ENCODE data around the gene SEMA3E.

Gene SEMA3E

DNA sequence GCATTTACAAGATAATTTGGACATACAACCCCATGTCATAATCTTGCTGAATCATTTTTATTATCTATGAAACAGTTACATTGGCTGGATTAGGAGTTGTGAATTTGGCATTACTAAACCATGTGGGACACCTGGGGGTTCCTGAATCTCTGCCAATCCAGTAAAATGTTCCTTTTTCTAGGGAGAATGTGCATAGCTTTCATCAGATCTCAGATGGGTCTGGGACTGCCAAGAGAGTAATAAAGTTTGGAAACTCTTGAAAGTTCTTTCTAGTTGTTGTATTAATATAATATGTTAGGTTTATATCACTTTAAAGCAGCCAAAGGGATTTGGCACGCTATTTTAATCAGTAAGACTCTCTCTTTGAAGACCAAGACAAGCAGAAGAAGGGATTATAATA, 62.7 kb downstream of the SEMA3E start:
- no peak overlapping the region for H3K23ac ChIP-seq (ENCODE audit: low read length in 2 of 2)
- H2AFZ ChIP-seq (ENCODE audit: low read depth, low read length) = no peak overlapping the region
- no peak overlapping the region for H3K4me2 ChIP-seq (ENCODE audit: low read length, poor library complexity, severe bottlenecking)
- H2BK12ac ChIP-seq (ENCODE audit: low read length in 2 of 2) = no peak overlapping the region
- H3K4me1 ChIP-seq (ENCODE audit: control insufficient read depth, insufficient read depth, low read depth, low read length) = no peaks in the 10 kb centered on the region
- no peak overlapping the region for H4K91ac ChIP-seq (ENCODE audit: low read length)
- no peak overlapping the region for H3K18ac ChIP-seq (ENCODE audit: low read depth in 1 of 2, low read length in 2 of 2)
- no peak overlapping the region for H2BK15ac ChIP-seq (ENCODE audit: low read depth, poor library complexity, severe bottlenecking)
- no peaks in the 10 kb centered on the region for H3K36me3 ChIP-seq (ENCODE audit: control insufficient read depth in 1 of 2, insufficient read depth in 2 of 2, low read depth in 1 of 2, low read length in 2 of 2)
- H3K4me3 ChIP-seq (ENCODE audit: insufficient read depth in 1 of 2, low read depth in 1 of 2, low read length in 2 of 2) = no peak overlapping the region
- no peak overlapping the region for H2BK5ac ChIP-seq (ENCODE audit: low read depth, low read length, poor library complexity, severe bottlenecking)
- DNase-seq = no peak
- no peak overlapping the region for H2BK120ac ChIP-seq (ENCODE audit: low read depth, low read length)
- no peaks in the 10 kb centered on the region for H3K79me1 ChIP-seq (replicated peaks; ENCODE audit: low read length, poor library complexity, severe bottlenecking)
- H3K9ac ChIP-seq (ENCODE audit: low read length) = peak overlapping the region; percentile 67
- no peak overlapping the region for H3K27ac ChIP-seq (ENCODE audit: low read length, poor library complexity, severe bottlenecking)
- H4K8ac ChIP-seq (ENCODE audit: low read length) = no peak overlapping the region
- no peak overlapping the region for H3K4ac ChIP-seq (ENCODE audit: low read depth in 1 of 2, low read length in 2 of 2)
- H3K14ac ChIP-seq (ENCODE audit: low read length in 2 of 2) = no peak overlapping the region
- no CpG with 5 or more reads among the region's 1 CpG for WGBS
- no peaks in the 10 kb centered on the region for H3K27me3 ChIP-seq (ENCODE audit: control insufficient read depth in 1 of 2, insufficient read depth in 1 of 2, low read length in 2 of 2)
- H2AK5ac ChIP-seq (ENCODE audit: low read length, severe bottlenecking) = no peak overlapping the region
- no peaks in the 10 kb centered on the region for H3K9me3 ChIP-seq (ENCODE audit: control insufficient read depth, low read length)

DNA sequence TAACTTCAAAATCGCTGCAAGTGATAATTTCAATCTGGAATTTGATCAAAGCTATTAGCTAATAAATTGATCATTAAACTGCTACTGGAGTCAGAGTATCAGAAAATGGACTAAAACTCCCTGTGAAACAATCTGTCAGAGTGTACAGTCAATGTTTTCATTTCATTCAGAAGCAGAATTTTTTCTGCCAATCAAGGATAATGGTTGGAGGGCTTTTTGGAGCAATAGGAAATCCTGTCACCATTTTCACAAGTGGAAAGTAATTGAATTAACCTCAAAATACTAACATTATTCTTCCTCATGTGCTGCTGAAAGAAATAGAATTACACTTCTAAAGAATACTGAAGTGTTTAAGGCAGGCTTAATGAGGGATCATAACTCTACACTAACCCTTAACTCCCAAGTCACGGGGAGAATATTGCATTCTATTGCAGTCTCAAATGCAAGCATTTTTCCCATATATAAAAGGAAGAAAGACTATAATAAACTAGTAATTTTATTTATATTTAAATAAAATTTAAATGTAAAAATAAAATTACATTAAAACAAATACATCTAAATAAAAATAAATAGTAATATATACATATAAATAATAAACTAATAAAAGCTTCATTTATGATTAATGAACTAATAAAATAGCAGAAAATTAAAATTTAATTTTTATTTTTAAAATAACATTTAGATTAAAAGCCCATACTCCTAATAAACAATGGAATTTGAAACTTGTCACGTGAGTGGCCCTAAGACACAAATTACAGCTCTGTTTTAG, 67.1 kb downstream of the SEMA3E start:
- no peaks in the 10 kb centered on the region for H3K4me1 ChIP-seq (ENCODE audit: control insufficient read depth, insufficient read depth, low read depth, low read length)
- no peak overlapping the region for H2BK120ac ChIP-seq (ENCODE audit: low read depth, low read length)

DNA sequence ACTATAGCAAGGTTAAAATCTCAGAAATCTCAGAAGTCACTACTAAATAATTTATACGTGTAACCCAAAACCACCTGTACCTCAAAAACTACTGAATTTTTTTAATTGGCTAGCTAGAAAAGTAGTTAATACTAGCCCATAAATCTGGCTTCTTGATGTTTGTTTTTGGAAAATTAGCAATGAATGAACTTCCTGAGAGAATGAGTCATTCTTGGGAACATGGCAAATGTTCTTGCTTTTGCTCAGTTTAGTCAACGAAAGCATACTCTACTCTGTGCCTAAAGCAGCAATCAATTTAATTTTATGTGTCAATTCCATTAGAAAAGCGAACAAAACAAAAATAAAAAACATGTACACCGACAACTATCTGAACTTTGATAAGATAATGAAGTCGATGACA, 69.2 kb downstream of the SEMA3E start:
- no peaks in the 10 kb centered on the region for H3K9me3 ChIP-seq (ENCODE audit: control insufficient read depth, low read length)
- H2AK5ac ChIP-seq (ENCODE audit: low read length, severe bottlenecking) = no peak overlapping the region
- no peak overlapping the region for H3K14ac ChIP-seq (ENCODE audit: low read length in 2 of 2)
- H3K18ac ChIP-seq (ENCODE audit: low read depth in 1 of 2, low read length in 2 of 2) = no peak overlapping the region
- H2BK12ac ChIP-seq (ENCODE audit: low read length in 2 of 2) = no peak overlapping the region
- H2BK15ac ChIP-seq (ENCODE audit: low read depth, poor library complexity, severe bottlenecking) = no peak overlapping the region
- no peak overlapping the region for H3K9ac ChIP-seq (ENCODE audit: low read length)
- no peak overlapping the region for H4K8ac ChIP-seq (ENCODE audit: low read length)
- H3K4ac ChIP-seq (ENCODE audit: low read depth in 1 of 2, low read length in 2 of 2) = no peak overlapping the region
- H3K79me1 ChIP-seq (replicated peaks; ENCODE audit: low read length, poor library complexity, severe bottlenecking) = no peaks in the 10 kb centered on the region
- H3K27me3 ChIP-seq (ENCODE audit: control insufficient read depth in 1 of 2, insufficient read depth in 1 of 2, low read length in 2 of 2) = no peaks in the 10 kb centered on the region
- H3K4me1 ChIP-seq (ENCODE audit: control insufficient read depth, insufficient read depth, low read depth, low read length) = no peaks in the 10 kb centered on the region
- no peak overlapping the region for H3K4me3 ChIP-seq (ENCODE audit: insufficient read depth in 1 of 2, low read depth in 1 of 2, low read length in 2 of 2)
- no peak overlapping the region for H2BK5ac ChIP-seq (ENCODE audit: low read depth, low read length, poor library complexity, severe bottlenecking)
- no peak overlapping the region for H3K23ac ChIP-seq (ENCODE audit: low read length in 2 of 2)
- H3K36me3 ChIP-seq (ENCODE audit: control insufficient read depth in 1 of 2, insufficient read depth in 2 of 2, low read depth in 1 of 2, low read length in 2 of 2) = no peaks in the 10 kb centered on the region
- no peak overlapping the region for H3K4me2 ChIP-seq (ENCODE audit: low read length, poor library complexity, severe bottlenecking)
- H3K27ac ChIP-seq (ENCODE audit: low read length, poor library complexity, severe bottlenecking) = no peak overlapping the region
- WGBS = 62% methylated on average over 4 of the region's 5 CpGs
- H2BK120ac ChIP-seq (ENCODE audit: low read depth, low read length) = no peak overlapping the region
- peak; percentile 27 for DNase-seq
- no peak overlapping the region for H4K91ac ChIP-seq (ENCODE audit: low read length)
- no peak overlapping the region for H2AFZ ChIP-seq (ENCODE audit: low read depth, low read length)

More for the DNA sequence above, 67.1 kb downstream of the SEMA3E start:
- 80% methylated on average over 2 of the region's 3 CpGs for WGBS
- Histone ChIP-seq H2AK5ac (ENCODE audit: low read length, severe bottlenecking) (no peak overlapping the region), H4K91ac (ENCODE audit: low read length) (no peak overlapping the region), H2BK15ac (ENCODE audit: low read depth, poor library complexity, severe bottlenecking) (no peak overlapping the region), H2BK12ac (ENCODE audit: low read length in 2 of 2) (no peak overlapping the region), H3K14ac (ENCODE audit: low read length in 2 of 2) (no peak overlapping the region), H4K8ac (ENCODE audit: low read length) (no peak overlapping the region), H3K4me2 (ENCODE audit: low read length, poor library complexity, severe bottlenecking) (no peak overlapping the region), H3K27ac (ENCODE audit: low read length, poor library complexity, severe bottlenecking) (no peak overlapping the region), H3K23ac (ENCODE audit: low read length in 2 of 2) (no peak overlapping the region), H3K79me1 (replicated peaks; ENCODE audit: low read length, poor library complexity, severe bottlenecking) (no peaks in the 10 kb centered on the region), H2AFZ (ENCODE audit: low read depth, low read length) (no peak overlapping the region), H2BK5ac (ENCODE audit: low read depth, low read length, poor library complexity, severe bottlenecking) (no peak overlapping the region), H3K9ac (ENCODE audit: low read length) (no peak overlapping the region), H3K18ac (ENCODE audit: low read depth in 1 of 2, low read length in 2 of 2) (no peak overlapping the region), H3K36me3 (ENCODE audit: control insufficient read depth in 1 of 2, insufficient read depth in 2 of 2, low read depth in 1 of 2, low read length in 2 of 2) (no peaks in the 10 kb centered on the region), H3K9me3 (ENCODE audit: control insufficient read depth, low read length) (no peaks in the 10 kb centered on the region), H3K27me3 (ENCODE audit: control insufficient read depth in 1 of 2, insufficient read depth in 1 of 2, low read length in 2 of 2) (no peaks in the 10 kb centered on the region), H3K4me3 (ENCODE audit: insufficient read depth in 1 of 2, low read depth in 1 of 2, low read length in 2 of 2) (no peak overlapping the region), H3K4ac (ENCODE audit: low read depth in 1 of 2, low read length in 2 of 2) (no peak overlapping the region)
- no peak for DNase-seq

DNA sequence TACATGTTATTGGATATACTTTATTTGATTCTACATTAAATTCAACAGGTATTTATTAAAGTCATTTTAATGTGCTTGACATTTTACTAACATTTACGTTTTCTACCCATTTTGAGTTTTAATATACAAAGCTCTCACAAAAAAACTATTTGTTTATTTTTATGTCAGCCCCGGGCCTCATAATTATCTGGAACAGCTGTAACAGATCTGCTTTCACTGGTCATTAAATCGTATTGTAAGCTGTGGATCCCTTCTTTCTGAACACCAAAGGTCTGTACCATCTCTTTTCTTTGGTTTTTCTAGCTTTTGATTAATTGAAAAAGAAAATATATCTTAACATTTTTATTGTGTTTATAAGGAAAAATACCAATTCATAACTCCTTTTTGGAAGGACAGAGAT, 73.5 kb downstream of the SEMA3E start:
- no peak overlapping the region for H2BK120ac ChIP-seq (ENCODE audit: low read depth, low read length)
- no peak overlapping the region for H4K8ac ChIP-seq (ENCODE audit: low read length)
- H2BK15ac ChIP-seq (ENCODE audit: low read depth, poor library complexity, severe bottlenecking) = no peak overlapping the region
- no peak overlapping the region for H2AFZ ChIP-seq (ENCODE audit: low read depth, low read length)
- H3K4me1 ChIP-seq (ENCODE audit: control insufficient read depth, insufficient read depth, low read depth, low read length) = no peaks in the 10 kb centered on the region
- no peaks in the 10 kb centered on the region for H3K79me1 ChIP-seq (replicated peaks; ENCODE audit: low read length, poor library complexity, severe bottlenecking)
- H3K4me2 ChIP-seq (ENCODE audit: low read length, poor library complexity, severe bottlenecking) = no peak overlapping the region
- H3K23ac ChIP-seq (ENCODE audit: low read length in 2 of 2) = no peak overlapping the region
- H3K36me3 ChIP-seq (ENCODE audit: control insufficient read depth in 1 of 2, insufficient read depth in 2 of 2, low read depth in 1 of 2, low read length in 2 of 2) = no peaks in the 10 kb centered on the region
- no peak overlapping the region for H3K27ac ChIP-seq (ENCODE audit: low read length, poor library complexity, severe bottlenecking)
- no peak overlapping the region for H3K4me3 ChIP-seq (ENCODE audit: insufficient read depth in 1 of 2, low read depth in 1 of 2, low read length in 2 of 2)
- no peaks in the 10 kb centered on the region for H3K27me3 ChIP-seq (ENCODE audit: control insufficient read depth in 1 of 2, insufficient read depth in 1 of 2, low read length in 2 of 2)
- H3K14ac ChIP-seq (ENCODE audit: low read length in 2 of 2) = no peak overlapping the region
- no peak overlapping the region for H2BK12ac ChIP-seq (ENCODE audit: low read length in 2 of 2)
- no peak for DNase-seq
- H4K91ac ChIP-seq (ENCODE audit: low read length) = no peak overlapping the region
- no peak overlapping the region for H2BK5ac ChIP-seq (ENCODE audit: low read depth, low read length, poor library complexity, severe bottlenecking)
- H3K18ac ChIP-seq (ENCODE audit: low read depth in 1 of 2, low read length in 2 of 2) = no peak overlapping the region
- H3K9ac ChIP-seq (ENCODE audit: low read length) = no peak overlapping the region
- no peak overlapping the region for H3K4ac ChIP-seq (ENCODE audit: low read depth in 1 of 2, low read length in 2 of 2)
- WGBS = 43% methylated on average over 3 of the region's 3 CpGs
- H3K9me3 ChIP-seq (ENCODE audit: control insufficient read depth, low read length) = no peaks in the 10 kb centered on the region
- no peak overlapping the region for H2AK5ac ChIP-seq (ENCODE audit: low read length, severe bottlenecking)

Data from mesenchymal stem cell (in vitro differentiated cells and primary cell).